NCI-H1436 treated with DMSO at 0.1 percent for 48 hours (cell line): ENCODE results near the gene USP38.
"Not testable (repeated sequence)": the region's sequence is repeated elsewhere in the genome, so short reads cannot be mapped to it uniquely, and the experiment has no call there.

Source experiments
- DNase-seq: peaks from one replicate; lab custom pipeline; 2025; lab: John Stamatoyannopoulos, UW

The USP38 gene

DNA sequence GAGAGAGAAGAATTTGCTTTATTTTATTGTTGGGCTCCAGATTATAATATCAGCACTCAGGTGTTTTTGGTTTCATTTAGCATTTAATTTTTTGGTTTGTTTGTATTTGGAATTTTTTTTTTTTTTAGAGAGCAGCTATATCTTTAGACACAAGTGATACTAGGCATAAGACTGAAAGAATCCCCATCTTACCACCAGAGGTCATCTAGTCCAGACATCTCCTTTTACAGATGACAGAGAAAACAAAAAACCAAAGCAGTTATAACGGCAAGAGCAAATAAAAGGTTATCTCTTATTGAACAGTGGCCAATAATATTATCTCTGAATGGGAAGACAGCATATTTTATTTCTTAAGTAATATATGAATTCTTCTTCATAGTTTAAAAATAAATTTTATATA is 22.8 kb downstream of the USP38 start:
- DNase-seq = no peak

DNA sequence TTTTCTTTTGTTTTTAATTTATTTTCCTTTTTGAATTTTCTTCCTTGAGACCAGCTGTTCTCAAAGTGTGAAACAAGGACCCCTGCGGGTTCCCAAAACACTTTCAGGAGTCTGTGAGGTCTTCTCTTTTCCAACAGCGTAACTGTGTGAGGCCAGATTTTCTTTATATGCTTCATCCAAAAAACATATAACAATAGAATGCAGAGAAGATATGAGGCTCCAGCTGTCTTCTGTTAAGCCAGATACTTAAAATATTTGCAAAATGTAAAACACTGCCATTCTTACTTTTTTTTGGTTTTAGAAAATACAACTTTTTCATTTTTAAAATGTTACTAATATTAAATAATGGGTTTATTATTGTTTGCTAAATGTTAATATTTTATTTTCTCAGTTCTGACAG is 27.8 kb downstream of the USP38 start:
- DNase-seq = no peak

DNA sequence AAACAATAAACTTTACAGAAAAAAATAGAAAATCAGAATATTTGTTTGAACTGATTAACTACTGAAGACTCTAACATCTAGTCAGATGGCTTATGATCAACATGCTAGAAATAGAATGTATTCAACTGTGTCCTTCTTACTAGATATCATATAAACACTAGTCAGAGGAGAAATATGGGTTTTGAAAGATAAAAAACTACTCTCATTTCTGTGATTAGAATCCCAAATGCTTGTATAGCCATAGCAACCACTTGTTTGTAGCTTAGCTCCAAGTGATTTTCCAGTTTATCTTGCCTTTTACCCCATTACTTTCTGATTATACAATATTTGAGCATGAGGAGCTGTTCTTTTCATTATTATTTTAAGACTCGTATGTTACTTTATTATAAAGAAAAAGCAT is 31.2 kb downstream of the USP38 start:
- no peak for DNase-seq

DNA sequence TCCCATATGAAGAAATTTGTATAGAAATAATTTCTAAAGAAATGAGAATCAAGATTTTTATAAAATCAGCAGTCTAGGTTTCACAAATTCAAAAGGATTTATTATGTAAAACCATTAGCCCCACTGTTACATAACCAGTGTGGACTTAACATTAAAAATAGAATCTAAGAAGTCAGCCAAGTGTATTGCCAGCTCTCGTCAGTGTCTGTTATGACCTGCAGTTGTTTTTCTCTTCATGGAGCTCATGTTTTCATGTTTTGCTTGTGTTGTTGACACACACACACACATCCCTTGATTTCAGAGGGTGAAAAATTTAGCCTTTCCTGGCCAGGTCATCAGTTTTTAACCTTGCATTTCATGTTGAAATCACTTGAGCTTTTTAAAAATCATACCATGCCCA is 39.5 kb downstream of the USP38 start:
- no peak for DNase-seq

GRCh38 chr4:143225167-143225566 is 40.5 kb downstream of the USP38 start:
- no peak for DNase-seq

DNA sequence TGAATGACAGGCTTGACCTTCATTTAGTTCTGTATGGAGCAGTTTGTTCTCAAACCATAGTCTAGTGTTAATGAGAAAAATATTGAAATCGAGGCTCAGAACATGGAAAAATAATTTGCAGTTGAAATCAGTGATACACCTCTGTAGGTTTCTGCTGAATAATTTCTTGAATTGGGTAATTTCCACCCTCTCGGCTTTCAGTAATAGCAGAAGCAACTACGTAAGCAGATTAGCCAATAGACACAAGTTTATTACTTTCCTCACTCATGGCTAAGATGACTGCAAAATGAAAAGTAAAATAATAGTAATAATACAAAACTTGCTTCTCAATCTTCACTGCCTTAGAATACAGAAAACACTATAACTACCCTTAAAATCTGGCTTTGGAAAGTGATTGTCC is 46.0 kb downstream of the USP38 start:
- no peak for DNase-seq

GRCh38 chr4:143232277-143232676 is 47.6 kb downstream of the USP38 start:
- DNase-seq = no peak

DNA sequence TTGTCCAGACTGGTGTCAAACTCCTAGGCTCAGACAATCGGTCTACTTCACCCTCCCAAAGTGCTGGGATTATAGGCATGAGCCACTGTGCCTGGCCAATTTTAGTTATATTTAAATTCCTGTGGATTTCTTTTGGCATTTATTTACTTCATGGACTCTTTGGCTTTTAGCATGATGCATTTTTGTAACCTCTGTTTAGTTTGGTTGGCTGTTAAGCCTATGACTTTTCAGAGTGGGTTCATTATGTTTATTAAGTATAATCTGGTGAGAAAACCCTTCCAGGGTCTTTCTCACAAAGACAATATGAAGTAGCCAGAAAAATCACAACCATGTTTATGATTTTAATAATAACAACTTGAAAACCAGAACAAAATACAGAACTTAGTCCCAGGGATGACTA is 49.4 kb downstream of the USP38 start:
- DNase-seq = no peak

- not testable (repeated sequence) for DNase-seq
Observed at GRCh38 chr4:143237195-143237594, 52.5 kb downstream of the USP38 start.

- DNase-seq = no peak
Observed at GRCh38 chr4:143240939-143241679, 56.4 kb downstream of the USP38 start.

DNA sequence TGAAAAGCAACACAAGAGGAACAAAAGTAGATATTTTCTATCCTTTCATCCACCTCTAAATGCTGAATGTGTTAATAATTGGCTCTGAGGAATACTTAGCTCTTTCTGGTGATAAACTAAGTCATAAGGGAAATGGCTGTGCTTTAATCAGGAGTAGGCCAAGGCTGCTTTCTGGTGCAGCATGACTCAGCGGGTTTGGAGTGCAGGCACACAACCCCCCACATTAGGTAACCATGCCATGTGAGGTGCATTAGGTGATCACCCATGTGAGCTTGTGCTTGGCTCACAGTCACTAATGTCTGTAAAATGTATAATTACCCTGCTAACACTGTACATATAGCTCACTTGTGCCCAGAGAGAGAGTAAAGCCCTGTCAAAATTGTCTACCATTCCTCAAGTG is 57.2 kb downstream of the USP38 start:
- no peak for DNase-seq

GRCh38 chr4:143243041-143243440 is 58.3 kb downstream of the USP38 start:
- DNase-seq = no peak

- DNase-seq = no peak
Observed at GRCh38 chr4:143246977-143247376, 62.3 kb downstream of the USP38 start.

GRCh38 chr4:143247866-143248265 is 63.1 kb downstream of the USP38 start:
- DNase-seq = no peak

DNA sequence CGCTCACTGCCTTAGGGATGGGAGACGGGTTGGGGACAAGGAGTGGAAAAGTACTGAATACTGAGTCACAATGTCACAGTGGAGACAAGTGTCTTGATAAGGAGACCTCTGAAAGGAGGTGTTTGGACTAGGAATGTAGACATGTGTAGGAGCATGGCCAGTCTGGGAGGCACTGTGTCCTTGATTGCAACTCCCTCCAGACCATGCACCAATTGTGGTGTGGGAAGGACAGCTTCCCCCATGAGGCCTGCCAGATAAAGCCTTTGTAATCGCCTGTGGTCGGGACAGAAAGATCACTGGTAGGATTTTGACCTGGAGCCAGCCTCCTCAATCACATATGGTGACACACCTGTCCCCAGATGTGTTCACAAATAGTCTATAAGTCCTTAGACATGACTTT is 64.1 kb downstream of the USP38 start:
- no peak for DNase-seq

DNA sequence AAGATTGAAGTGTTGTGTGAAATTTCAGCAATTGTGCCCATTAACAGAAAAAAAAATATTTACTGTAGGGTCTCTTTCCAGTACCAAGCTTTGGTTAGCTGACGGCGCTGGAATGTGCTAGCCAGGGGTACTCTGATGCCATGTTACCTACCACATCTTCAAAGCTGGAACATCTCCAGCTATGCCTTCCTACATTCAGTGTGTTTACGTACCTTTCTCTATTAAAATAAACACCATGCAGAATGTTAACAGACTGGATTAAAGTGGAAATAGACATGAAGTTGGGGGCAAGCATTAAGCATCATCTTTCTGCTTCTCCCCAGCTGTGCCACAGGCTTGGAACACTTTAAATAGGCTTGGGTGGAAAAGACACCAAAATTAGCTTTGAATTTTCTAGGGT is 65.9 kb downstream of the USP38 start:
- DNase-seq = no peak

DNA sequence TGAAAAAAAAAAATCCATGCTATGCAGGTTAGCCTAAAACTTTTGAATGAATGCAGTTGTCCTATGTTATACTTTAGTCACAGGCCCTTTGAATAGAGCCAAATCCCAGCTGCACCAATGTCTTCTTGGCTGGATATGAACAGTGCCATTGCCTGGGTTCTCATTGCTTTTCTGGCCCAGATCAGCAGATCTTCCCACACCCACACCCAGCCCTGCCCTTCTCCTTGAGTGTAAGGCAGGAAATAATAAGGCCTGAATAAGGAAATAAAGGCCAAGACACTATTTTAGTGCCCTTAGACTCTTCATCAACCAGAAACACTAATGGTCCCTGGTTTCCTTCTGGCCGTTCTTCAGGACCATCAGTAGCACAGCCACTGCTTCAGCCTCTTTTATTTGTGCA is 66.6 kb downstream of the USP38 start:
- no peak for DNase-seq

GRCh38 chr4:143251779-143252178 is 67.1 kb downstream of the USP38 start:
- DNase-seq = no peak

DNA sequence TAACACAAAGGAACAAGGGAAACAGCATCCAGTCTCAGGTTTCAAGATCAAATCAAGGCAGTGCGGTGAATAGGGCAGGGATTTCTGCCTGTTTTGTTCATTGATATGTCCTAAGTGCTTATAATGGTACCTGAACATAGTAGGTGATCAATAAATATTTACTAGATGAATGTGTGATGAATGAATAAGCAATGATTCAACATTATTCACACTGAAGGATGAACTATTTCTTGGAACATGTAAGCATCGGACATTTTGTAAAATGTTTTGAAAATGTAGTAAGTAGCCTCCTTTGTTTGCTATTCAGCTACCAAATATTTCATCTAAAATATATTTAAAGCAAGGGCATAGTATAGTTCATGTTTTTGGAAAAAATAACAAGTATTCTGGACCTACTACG is 67.8 kb downstream of the USP38 start:
- no peak for DNase-seq

DNA sequence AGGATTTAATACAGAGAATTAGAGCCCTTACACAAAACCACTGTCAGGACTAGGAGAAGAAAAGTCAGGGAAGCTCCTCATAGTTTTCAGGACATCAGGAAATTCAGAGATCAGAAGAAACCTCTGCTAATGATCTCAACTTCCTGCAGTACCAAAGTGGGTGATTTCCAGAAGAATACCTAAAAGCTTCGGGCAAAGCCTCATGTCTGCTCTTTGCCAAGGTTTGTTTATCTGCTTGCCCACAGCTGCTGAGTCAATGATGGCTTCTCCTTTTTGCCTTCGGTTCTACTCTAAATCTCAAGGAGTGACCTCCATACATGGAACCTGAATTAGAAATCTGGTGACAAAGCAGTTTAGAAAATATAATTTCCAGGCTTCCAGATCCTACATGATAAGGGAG is 68.4 kb downstream of the USP38 start:
- no peak for DNase-seq

GRCh38 chr4:143254491-143255226 is 69.9 kb downstream of the USP38 start:
- DNase-seq = no peak

GRCh38 chr4:143256456-143256855 is 71.7 kb downstream of the USP38 start:
- DNase-seq = no peak

- no peak for DNase-seq
Observed at GRCh38 chr4:143257356-143257755, 72.6 kb downstream of the USP38 start.

- DNase-seq = no peak
Observed at GRCh38 chr4:143260750-143261149, 76.0 kb downstream of the USP38 start.
